HepG2 (cell line): ENCODE data around the gene ARPC1B. TPM values are rescaled to one million over a fixed set of nuclear protein-coding genes. Genes with fewer than 3 reads are reported as not detected.
A peak's percentile ranks its signal among the peaks of the same experiment; 100 is the strongest.

ENCODE experiments used
- CCDC6 ChIP-seq: sonication (generic); formaldehyde crosslinking; IDR thresholded peaks from 2 replicates; pipeline ENCODE4 v1.8.1; 2022; ENCODE audit warnings: mild to moderate bottlenecking, missing genetic modification reagents, moderate library complexity
- CHD4 ChIP-seq: fragments of 200-600 bp; sonication (generic); IDR thresholded peaks from 2 replicates; pipeline ENCODE4 v1.7.0; 2017; ENCODE audit warnings: mild to moderate bottlenecking, low read length, borderline replicate concordance
- E2F1 ChIP-seq: sonication (generic); formaldehyde crosslinking; IDR thresholded peaks from 2 replicates; pipeline ENCODE4 v1.5.0; 2020; ENCODE audit warnings: missing genetic modification reagents
- FIP1L1 ChIP-seq: fragments of 200-400 bp; formaldehyde crosslinking; IDR thresholded peaks from 2 replicates; pipeline ENCODE4 v1.6.1; 2018; ENCODE audit warnings: low read depth, mild to moderate bottlenecking, low read length, moderate library complexity, borderline replicate concordance; ENCODE audit not compliant: insufficient read depth
- FOXJ3 ChIP-seq: sonication (generic); formaldehyde crosslinking; IDR thresholded peaks from 2 replicates; pipeline ENCODE4 v1.4.0; 2020; ENCODE audit warnings: missing genetic modification reagents, mild to moderate bottlenecking, borderline replicate concordance
- HCFC1 ChIP-seq: fragments of 150-350 bp; IDR thresholded peaks from 2 replicates; pipeline ENCODE4 v1.6.1; 2014; ENCODE audit warnings: low read depth, low read length
- KDM4B ChIP-seq: sonication (generic); formaldehyde crosslinking; IDR thresholded peaks from 2 replicates; pipeline ENCODE4 v1.4.0; 2020; ENCODE audit warnings: missing genetic modification reagents
- NR2C2 ChIP-seq: sonication (generic); formaldehyde crosslinking; IDR thresholded peaks from 2 replicates; pipeline ENCODE4 v1.4.0; 2020; ENCODE audit warnings: missing genetic modification reagents, mild to moderate bottlenecking, moderate library complexity, borderline replicate concordance
- REPIN1 ChIP-seq: sonication (generic); formaldehyde crosslinking; IDR thresholded peaks from 2 replicates; pipeline ENCODE4 v1.8.0; 2022; ENCODE audit warnings: missing genetic modification reagents, low read depth, mild to moderate bottlenecking, borderline replicate concordance
- SKI ChIP-seq: fragments of 450-650 bp; IDR thresholded peaks from one replicate; pipeline ENCODE4 v1.6.1; 2018; ENCODE audit warnings: mild to moderate bottlenecking; ENCODE audit not compliant: partially characterized antibody
- STAG1 ChIP-seq: sonication (generic); formaldehyde crosslinking; IDR thresholded peaks from 2 replicates; pipeline ENCODE4 v1.4.0; 2020; ENCODE audit warnings: missing genetic modification reagents
- TCF12 ChIP-seq, 2 experiments: fragments of 450-650 bp in 1 of 2; sonication (generic) in 1 of 2; formaldehyde crosslinking in 1 of 2; IDR thresholded peaks; 2 replicates each; pipeline versions ENCODE4 v1.6.1 to v1.8.0; 2017 to 2022; ENCODE audit warnings: antibody characterized with exemption in 1 of 2, mild to moderate bottlenecking in 1 of 2, missing genetic modification reagents in 1 of 2, moderate library complexity in 1 of 2
- TP53 ChIP-seq: sonication (generic); formaldehyde crosslinking; conservative IDR thresholded peaks from 2 replicates; pipeline ENCODE4 v1.4.0; 2020; ENCODE audit warnings: missing genetic modification reagents
- YEATS2 ChIP-seq: sonication (generic); formaldehyde crosslinking; IDR thresholded peaks from 2 replicates; pipeline ENCODE4 v1.4.0; 2020; ENCODE audit warnings: missing genetic modification reagents, borderline replicate concordance
- ZKSCAN1 ChIP-seq: fragments of 150-350 bp; IDR thresholded peaks from 2 replicates; pipeline ENCODE4 v1.6.1; 2014; ENCODE audit warnings: low read length
- ZNF282 ChIP-seq: fragments of 450-650 bp; IDR thresholded peaks from 2 replicates; pipeline ENCODE4 v1.6.1; 2018; ENCODE audit not compliant: partially characterized antibody
- ZNF430 ChIP-seq: sonication (generic); formaldehyde crosslinking; IDR thresholded peaks from 2 replicates; pipeline ENCODE4 v1.9.0; 2021; ENCODE audit warnings: mild to moderate bottlenecking, missing genetic modification reagents
- ZNF740 ChIP-seq: sonication (generic); formaldehyde crosslinking; IDR thresholded peaks from 2 replicates; pipeline ENCODE4 v1.4.0; 2020; ENCODE audit warnings: missing genetic modification reagents
- ZNF850 ChIP-seq: sonication (generic); formaldehyde crosslinking; conservative IDR thresholded peaks from 2 replicates; pipeline ENCODE4 v1.9.0; 2021; ENCODE audit warnings: mild to moderate bottlenecking, missing genetic modification reagents
- polyA plus RNA-seq, 8 experiments: library from polyadenylated mRNA; depleted of rRNA in 3 of 8; stranded (reverse) in 7 of 8; unstranded in 1 of 8; fragments of >200 nt; fragmentation: Illumina TruSeq in 4 of 8; extraction: Trizol in 4 of 8; gene quantifications; 2 replicates each; pipeline versions ENCODE4 v1.2.1 to v1.2.3, GENCODE V29; 2011 to 2016; ENCODE audit warnings: low read depth in 4 of 8, missing spikeins in 1 of 8, mixed read lengths in 1 of 8; ENCODE audit not compliant: insufficient read depth in 1 of 8
- total RNA-seq, 5 experiments: library from RNA; depleted of rRNA; stranded (reverse); fragments of >200 nt; fragmentation: Illumina TruSeq; extraction: Trizol; gene quantifications; 2 replicates each; pipeline ENCODE4 v1.2.3, GENCODE V29; 2016; ENCODE audit warnings: low read depth in 1 of 5
- TF ChIP-seq, protein P1 (sequence below): sonication (generic); formaldehyde crosslinking; conservative IDR thresholded peaks from 2 replicates; pipeline ENCODE4 v1.4.0; 2020; ENCODE audit warnings: missing genetic modification reagents
- TF ChIP-seq, protein P2 (sequence below): sonication (generic); formaldehyde crosslinking; IDR thresholded peaks from 2 replicates; pipeline ENCODE4 v1.5.0; 2020; ENCODE audit warnings: missing genetic modification reagents
- TF ChIP-seq, protein P3 (sequence below): sonication (generic); formaldehyde crosslinking; IDR thresholded peaks from 2 replicates; pipeline ENCODE4 v1.5.0; 2020; ENCODE audit warnings: mild to moderate bottlenecking, missing genetic modification reagents

Gene ARPC1B
- total and polyA plus RNA-seq, 2 of the 13 experiments (the other 11 are each of a cell fraction or from before 2014, with no cell fraction given) = 72.9 to 89.1 TPM

DNA sequence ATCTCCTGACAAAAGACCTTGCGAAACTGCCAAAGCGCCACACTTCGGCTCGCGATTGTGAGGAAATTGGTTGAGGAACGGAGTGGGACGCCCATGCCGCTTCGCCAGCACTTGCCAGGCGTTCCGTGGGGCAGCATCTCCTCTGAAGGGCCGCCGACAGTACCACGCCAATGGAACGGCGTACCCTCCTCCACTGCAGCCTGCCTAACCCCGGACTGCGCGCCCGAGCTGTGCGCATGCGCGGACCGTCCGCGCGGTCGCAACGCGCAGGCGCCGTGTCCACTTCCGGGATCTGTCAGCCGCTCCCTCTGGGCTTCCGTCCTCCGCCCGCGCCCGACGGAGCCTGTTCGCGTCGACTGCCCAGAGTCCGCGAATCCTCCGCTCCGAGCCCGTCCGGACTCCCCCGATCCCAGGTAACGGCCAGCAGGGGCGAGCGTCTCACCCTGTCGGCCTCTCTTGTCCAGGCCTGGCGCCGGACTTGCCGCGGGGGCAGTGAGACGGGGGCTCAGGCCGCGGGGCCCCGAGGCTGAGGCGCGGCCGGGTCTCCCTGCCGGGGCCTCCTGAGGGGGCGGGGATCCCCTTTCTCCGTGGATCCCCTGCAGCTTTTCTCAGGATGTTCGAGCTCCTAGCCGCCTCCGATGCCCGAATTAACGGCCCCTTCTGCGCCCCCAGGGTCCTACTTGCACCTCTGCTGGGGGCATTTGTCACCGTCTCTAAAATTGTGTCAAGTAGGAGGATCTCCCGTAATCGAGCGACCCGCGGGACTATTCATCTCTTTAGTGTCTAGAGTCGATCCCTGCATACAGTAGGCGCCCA is 48.7 kb upstream of the ARPC1B start, which contains the start of gene ARPC1A (continued):
- TF ChIP-seq, protein P1, sequence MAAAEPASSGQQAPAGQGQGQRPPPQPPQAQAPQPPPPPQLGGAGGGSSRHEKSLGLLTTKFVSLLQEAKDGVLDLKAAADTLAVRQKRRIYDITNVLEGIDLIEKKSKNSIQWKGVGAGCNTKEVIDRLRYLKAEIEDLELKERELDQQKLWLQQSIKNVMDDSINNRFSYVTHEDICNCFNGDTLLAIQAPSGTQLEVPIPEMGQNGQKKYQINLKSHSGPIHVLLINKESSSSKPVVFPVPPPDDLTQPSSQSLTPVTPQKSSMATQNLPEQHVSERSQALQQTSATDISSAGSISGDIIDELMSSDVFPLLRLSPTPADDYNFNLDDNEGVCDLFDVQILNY (CRISPR knock-in tag) = 0 out of 2 replicates have a peak, but pooled peaks have one; percentile 25
- TF ChIP-seq FIP1L1 (no peak), SKI (no peak), ZNF430 (CRISPR knock-in tag) (peak; percentile 94), NR2C2 (peak; percentile 56; the same call in 1 of the 2 replicates), REPIN1 (CRISPR knock-in tag) (peak; percentile 66; the same call in 1 of the 2 replicates), CCDC6 (peak; percentile 82; the same call in 1 of the 2 replicates), CHD4 (no peak), E2F1 (CRISPR knock-in tag) (peak; percentile 95), STAG1 (CRISPR knock-in tag) (0 out of 2 replicates have a peak, but pooled peaks have one; percentile 18), ZNF850 (CRISPR knock-in tag) (no peak), ZKSCAN1 (no peak), ZNF740 (peak; percentile 73), FOXJ3 (CRISPR knock-in tag) (0 out of 2 replicates have a peak, but pooled peaks have one; percentile 26), KDM4B (CRISPR knock-in tag) (no peak), TCF12 (IDR thresholded peaks at IDR 0.05) (no peak), TCF12 (CRISPR knock-in tag; IDR thresholded peaks at IDR 0.05) (no peak), YEATS2 (CRISPR knock-in tag) (peak; percentile 98), ZNF282 (no peak), TP53 (CRISPR knock-in tag) (peak; percentile 94), HCFC1 (peak; percentile 48; the same call in 1 of the 2 replicates)
- TF ChIP-seq, protein P2, sequence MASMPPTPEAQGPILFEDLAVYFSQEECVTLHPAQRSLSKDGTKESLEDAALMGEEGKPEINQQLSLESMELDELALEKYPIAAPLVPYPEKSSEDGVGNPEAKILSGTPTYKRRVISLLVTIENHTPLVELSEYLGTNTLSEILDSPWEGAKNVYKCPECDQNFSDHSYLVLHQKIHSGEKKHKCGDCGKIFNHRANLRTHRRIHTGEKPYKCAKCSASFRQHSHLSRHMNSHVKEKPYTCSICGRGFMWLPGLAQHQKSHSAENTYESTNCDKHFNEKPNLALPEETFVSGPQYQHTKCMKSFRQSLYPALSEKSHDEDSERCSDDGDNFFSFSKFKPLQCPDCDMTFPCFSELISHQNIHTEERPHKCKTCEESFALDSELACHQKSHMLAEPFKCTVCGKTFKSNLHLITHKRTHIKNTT (CRISPR knock-in tag) = no peak
- TF ChIP-seq, protein P3, sequence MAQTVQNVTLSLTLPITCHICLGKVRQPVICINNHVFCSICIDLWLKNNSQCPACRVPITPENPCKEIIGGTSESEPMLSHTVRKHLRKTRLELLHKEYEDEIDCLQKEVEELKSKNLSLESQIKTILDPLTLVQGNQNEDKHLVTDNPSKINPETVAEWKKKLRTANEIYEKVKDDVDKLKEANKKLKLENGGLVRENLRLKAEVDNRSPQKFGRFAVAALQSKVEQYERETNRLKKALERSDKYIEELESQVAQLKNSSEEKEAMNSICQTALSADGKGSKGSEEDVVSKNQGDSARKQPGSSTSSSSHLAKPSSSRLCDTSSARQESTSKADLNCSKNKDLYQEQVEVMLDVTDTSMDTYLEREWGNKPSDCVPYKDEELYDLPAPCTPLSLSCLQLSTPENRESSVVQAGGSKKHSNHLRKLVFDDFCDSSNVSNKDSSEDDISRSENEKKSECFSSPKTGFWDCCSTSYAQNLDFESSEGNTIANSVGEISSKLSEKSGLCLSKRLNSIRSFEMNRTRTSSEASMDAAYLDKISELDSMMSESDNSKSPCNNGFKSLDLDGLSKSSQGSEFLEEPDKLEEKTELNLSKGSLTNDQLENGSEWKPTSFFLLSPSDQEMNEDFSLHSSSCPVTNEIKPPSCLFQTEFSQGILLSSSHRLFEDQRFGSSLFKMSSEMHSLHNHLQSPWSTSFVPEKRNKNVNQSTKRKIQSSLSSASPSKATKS (CRISPR knock-in tag) = no peak
